GM12878 (cell line): ENCODE data around the gene KLRK1.
"Not testable (repeated sequence)": the region's sequence is repeated elsewhere in the genome, so short reads cannot be mapped to it uniquely, and the experiment has no call there.

Experiments used
- BHLHE40 ChIP-seq, 2 experiments: fragments of 450-650 bp in 1 of 2; IDR thresholded peaks; 2 replicates each; pipeline ENCODE4 v1.6.1; 2011 to 2017; ENCODE audit warnings: low read depth in 2 of 2, borderline replicate concordance in 1 of 2, improper control_type of control experiment in 1 of 2, low read length in 1 of 2, mild to moderate bottlenecking in 1 of 2
- CTCF ChIP-seq, 3 experiments: IDR thresholded peaks in 2 of 3; conservative IDR thresholded peaks in 1 of 3; 2 replicates each; pipeline ENCODE4 v1.5.1; 2011; ENCODE audit warnings: low read depth in 3 of 3, low read length in 3 of 3, mild to moderate bottlenecking in 3 of 3, control low read depth in 2 of 3, moderate library complexity in 2 of 3, inconsistent platforms in 1 of 3, mixed read lengths in 1 of 3; ENCODE audit not compliant: control insufficient read depth in 2 of 3, insufficient read depth in 1 of 3; ENCODE audit errors: extremely low read depth in 1 of 3
- MAX ChIP-seq: IDR thresholded peaks from 2 replicates; pipeline ENCODE4 v1.6.1; 2012; ENCODE audit warnings: low read depth, low read length, improper control_type of control experiment
- POU2F2 ChIP-seq: IDR thresholded peaks from 3 replicates; pipeline ENCODE4 v1.6.1; 2011; ENCODE audit warnings: low read depth, mild to moderate bottlenecking, low read length, borderline replicate concordance
- TF ChIP-seq, protein P1 (sequence below): fragments of 450-650 bp; IDR thresholded peaks from 2 replicates; pipeline ENCODE4 v1.6.1; 2017; ENCODE audit warnings: mild to moderate bottlenecking, low read depth, inconsistent platforms; ENCODE audit not compliant: poor library complexity, severe bottlenecking

DNA sequence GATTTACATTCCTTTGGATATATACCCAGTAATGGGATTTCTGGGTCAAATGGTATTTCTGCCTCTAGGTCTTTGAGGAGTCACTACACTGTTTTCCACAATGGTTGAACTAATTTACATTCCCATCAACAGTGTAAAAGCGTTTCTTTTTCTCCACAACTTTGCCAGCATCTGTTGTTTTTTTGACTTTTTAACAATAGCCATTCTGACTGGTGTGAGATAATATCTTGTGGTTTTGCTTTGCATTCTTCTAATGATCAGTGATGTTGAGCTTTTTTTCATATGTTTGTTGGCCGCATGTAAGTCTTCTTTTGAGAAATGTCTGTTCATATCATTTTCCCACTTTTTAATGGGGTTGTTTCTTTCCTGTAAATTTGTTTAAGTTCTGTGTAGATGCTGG, 48.9 kb downstream of the KLRK1 start:
- TF ChIP-seq, protein P1, sequence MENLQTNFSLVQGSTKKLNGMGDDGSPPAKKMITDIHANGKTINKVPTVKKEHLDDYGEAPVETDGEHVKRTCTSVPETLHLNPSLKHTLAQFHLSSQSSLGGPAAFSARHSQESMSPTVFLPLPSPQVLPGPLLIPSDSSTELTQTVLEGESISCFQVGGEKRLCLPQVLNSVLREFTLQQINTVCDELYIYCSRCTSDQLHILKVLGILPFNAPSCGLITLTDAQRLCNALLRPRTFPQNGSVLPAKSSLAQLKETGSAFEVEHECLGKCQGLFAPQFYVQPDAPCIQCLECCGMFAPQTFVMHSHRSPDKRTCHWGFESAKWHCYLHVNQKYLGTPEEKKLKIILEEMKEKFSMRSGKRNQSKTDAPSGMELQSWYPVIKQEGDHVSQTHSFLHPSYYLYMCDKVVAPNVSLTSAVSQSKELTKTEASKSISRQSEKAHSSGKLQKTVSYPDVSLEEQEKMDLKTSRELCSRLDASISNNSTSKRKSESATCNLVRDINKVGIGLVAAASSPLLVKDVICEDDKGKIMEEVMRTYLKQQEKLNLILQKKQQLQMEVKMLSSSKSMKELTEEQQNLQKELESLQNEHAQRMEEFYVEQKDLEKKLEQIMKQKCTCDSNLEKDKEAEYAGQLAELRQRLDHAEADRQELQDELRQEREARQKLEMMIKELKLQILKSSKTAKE: not testable (repeated sequence)
- TF ChIP-seq BHLHE40 (IDR thresholded peaks at IDR 0.05; ENCODE audit: borderline replicate concordance in 1 of 2, low read depth in 2 of 2, low read length in 1 of 2); CTCF (IDR thresholded peaks at IDR 0.05 in 2 of 3, conservative IDR thresholded peaks at IDR 0.05 in 1 of 3; ENCODE audit: control insufficient read depth in 2 of 3, extremely low read depth in 1 of 3, insufficient read depth in 1 of 3, low read depth in 3 of 3, low read length in 3 of 3); POU2F2; MAX: not testable (repeated sequence)
